ENCODE data around the gene PCNT.

The PCNT gene

GRCh38 chr21:46420241-46421190 is 96.6 kb downstream of the PCNT start:
- Histone ChIP-seq H3K27me3 (ENCODE audit: control insufficient read depth, insufficient read depth, low read length) (no peaks in the 10 kb centered on the region), H3K9ac (ENCODE audit: low read length) (no peak overlapping the region), H3K9me3 (ENCODE audit: control insufficient read depth, low read depth, low read length) (no peaks in the 10 kb centered on the region), H3K36me3 (ENCODE audit: control insufficient read depth, low read depth, low read length) (peaks cover 24% of the 10 kb centered on the region), H3K4me3 (ENCODE audit: low read length) (no peak overlapping the region), H3K4me1 (ENCODE audit: control insufficient read depth, low read depth, low read length) (peaks cover 3% of the 10 kb centered on the region), H3K27ac (ENCODE audit: low read length) (no peak overlapping the region)

GRCh38 chr21:46421191-46421750 is 97.3 kb downstream of the PCNT start:
- no peaks in the 10 kb centered on the region for H3K9me3 ChIP-seq (ENCODE audit: control insufficient read depth, low read depth, low read length)
- no peaks in the 10 kb centered on the region for H3K27me3 ChIP-seq (ENCODE audit: control insufficient read depth, insufficient read depth, low read length)
- H3K36me3 ChIP-seq (ENCODE audit: control insufficient read depth, low read depth, low read length), result peaks cover 17% of the 10 kb centered on the region
- no peak overlapping the region for H3K9ac ChIP-seq (ENCODE audit: low read length)
- no peak overlapping the region for H3K4me3 ChIP-seq (ENCODE audit: low read length)
- no peak overlapping the region for H3K27ac ChIP-seq (ENCODE audit: low read length)
- peaks cover 3% of the 10 kb centered on the region for H3K4me1 ChIP-seq (ENCODE audit: control insufficient read depth, low read depth, low read length)

GRCh38 chr21:46421756-46422555 is 98.0 kb downstream of the PCNT start:
- H3K4me1 ChIP-seq (ENCODE audit: control insufficient read depth, low read depth, low read length), result peaks cover 3% of the 10 kb centered on the region
- H3K27me3 ChIP-seq (ENCODE audit: control insufficient read depth, insufficient read depth, low read length), result no peaks in the 10 kb centered on the region
- no peak overlapping the region for H3K9ac ChIP-seq (ENCODE audit: low read length)
- H3K9me3 ChIP-seq (ENCODE audit: control insufficient read depth, low read depth, low read length), result no peaks in the 10 kb centered on the region
- no peak overlapping the region for H3K4me3 ChIP-seq (ENCODE audit: low read length)
- no peak overlapping the region for H3K27ac ChIP-seq (ENCODE audit: low read length)
- peaks cover 12% of the 10 kb centered on the region for H3K36me3 ChIP-seq (ENCODE audit: control insufficient read depth, low read depth, low read length)

GRCh38 chr21:46422636-46423241 is 98.8 kb downstream of the PCNT start:
- H3K4me3 ChIP-seq (ENCODE audit: low read length), result no peak overlapping the region
- H3K9ac ChIP-seq (ENCODE audit: low read length), result no peak overlapping the region
- peaks cover 18% of the 10 kb centered on the region for H3K36me3 ChIP-seq (ENCODE audit: control insufficient read depth, low read depth, low read length)
- no peak overlapping the region for H3K27ac ChIP-seq (ENCODE audit: low read length)
- H3K9me3 ChIP-seq (ENCODE audit: control insufficient read depth, low read depth, low read length), result no peaks in the 10 kb centered on the region
- H3K4me1 ChIP-seq (ENCODE audit: control insufficient read depth, low read depth, low read length), result peaks cover 3% of the 10 kb centered on the region
- H3K27me3 ChIP-seq (ENCODE audit: control insufficient read depth, insufficient read depth, low read length), result no peaks in the 10 kb centered on the region

GRCh38 chr21:46423546-46424038 is 99.6 kb downstream of the PCNT start:
- H3K27ac ChIP-seq (ENCODE audit: low read length), result no peak overlapping the region

GRCh38 chr21:46424039-46424591 is 100.2 kb downstream of the PCNT start:
- no peaks in the 10 kb centered on the region for H3K9me3 ChIP-seq (ENCODE audit: control insufficient read depth, low read depth, low read length)
- H3K36me3 ChIP-seq (ENCODE audit: control insufficient read depth, low read depth, low read length), result peaks cover 20% of the 10 kb centered on the region
- no peak overlapping the region for H3K27ac ChIP-seq (ENCODE audit: low read length)
- no peak overlapping the region for H3K4me3 ChIP-seq (ENCODE audit: low read length)
- H3K4me1 ChIP-seq (ENCODE audit: control insufficient read depth, low read depth, low read length), result peaks cover 3% of the 10 kb centered on the region
- no peak overlapping the region for H3K9ac ChIP-seq (ENCODE audit: low read length)
- no peaks in the 10 kb centered on the region for H3K27me3 ChIP-seq (ENCODE audit: control insufficient read depth, insufficient read depth, low read length)

More at GRCh38 chr21:46423546-46424038, 99.6 kb downstream of the PCNT start:
- H3K9me3 ChIP-seq (ENCODE audit: control insufficient read depth, low read depth, low read length), result no peaks in the 10 kb centered on the region
- no peak overlapping the region for H3K9ac ChIP-seq (ENCODE audit: low read length)
- H3K36me3 ChIP-seq (ENCODE audit: control insufficient read depth, low read depth, low read length), result peaks cover 17% of the 10 kb centered on the region
- no peak overlapping the region for H3K4me3 ChIP-seq (ENCODE audit: low read length)
- no peaks in the 10 kb centered on the region for H3K27me3 ChIP-seq (ENCODE audit: control insufficient read depth, insufficient read depth, low read length)
- peaks cover 3% of the 10 kb centered on the region for H3K4me1 ChIP-seq (ENCODE audit: control insufficient read depth, low read depth, low read length)

- Histone ChIP-seq H3K9ac (ENCODE audit: low read length) (no peak overlapping the region), H3K27me3 (ENCODE audit: control insufficient read depth, insufficient read depth, low read length) (no peaks in the 10 kb centered on the region), H3K27ac (ENCODE audit: low read length) (no peak overlapping the region), H3K9me3 (ENCODE audit: control insufficient read depth, low read depth, low read length) (no peaks in the 10 kb centered on the region), H3K4me1 (ENCODE audit: control insufficient read depth, low read depth, low read length) (peaks cover 3% of the 10 kb centered on the region), H3K4me3 (ENCODE audit: low read length) (no peak overlapping the region), H3K36me3 (ENCODE audit: control insufficient read depth, low read depth, low read length) (peaks cover 20% of the 10 kb centered on the region)
Observed at GRCh38 chr21:46424621-46425020, 100.7 kb downstream of the PCNT start.

- Histone ChIP-seq H3K27me3 (ENCODE audit: control insufficient read depth, insufficient read depth, low read length) (no peaks in the 10 kb centered on the region), H3K4me3 (ENCODE audit: low read length) (no peak overlapping the region), H3K27ac (ENCODE audit: low read length) (no peak overlapping the region), H3K9ac (ENCODE audit: low read length) (no peak overlapping the region), H3K4me1 (ENCODE audit: control insufficient read depth, low read depth, low read length) (peaks cover 3% of the 10 kb centered on the region), H3K9me3 (ENCODE audit: control insufficient read depth, low read depth, low read length) (no peaks in the 10 kb centered on the region), H3K36me3 (ENCODE audit: control insufficient read depth, low read depth, low read length) (peaks cover 23% of the 10 kb centered on the region)
Observed at GRCh38 chr21:46425041-46425440, 101.1 kb downstream of the PCNT start.

GRCh38 chr21:46425571-46425970 is 101.6 kb downstream of the PCNT start:
- Histone ChIP-seq H3K27me3 (ENCODE audit: control insufficient read depth, insufficient read depth, low read length) (no peaks in the 10 kb centered on the region), H3K9me3 (ENCODE audit: control insufficient read depth, low read depth, low read length) (no peaks in the 10 kb centered on the region), H3K4me3 (ENCODE audit: low read length) (no peak overlapping the region), H3K4me1 (ENCODE audit: control insufficient read depth, low read depth, low read length) (peaks cover 3% of the 10 kb centered on the region), H3K36me3 (ENCODE audit: control insufficient read depth, low read depth, low read length) (peaks cover 28% of the 10 kb centered on the region), H3K9ac (ENCODE audit: low read length) (no peak overlapping the region), H3K27ac (ENCODE audit: low read length) (no peak overlapping the region)

- Histone ChIP-seq H3K4me1 (ENCODE audit: control insufficient read depth, low read depth, low read length) (peaks cover 3% of the 10 kb centered on the region), H3K27ac (ENCODE audit: low read length) (no peak overlapping the region), H3K4me3 (ENCODE audit: low read length) (no peak overlapping the region), H3K9ac (ENCODE audit: low read length) (no peak overlapping the region), H3K9me3 (ENCODE audit: control insufficient read depth, low read depth, low read length) (no peaks in the 10 kb centered on the region), H3K27me3 (ENCODE audit: control insufficient read depth, insufficient read depth, low read length) (no peaks in the 10 kb centered on the region), H3K36me3 (ENCODE audit: control insufficient read depth, low read depth, low read length) (peaks cover 31% of the 10 kb centered on the region)
Observed at GRCh38 chr21:46426313-46427046, 102.5 kb downstream of the PCNT start.

Measured in iPS-18a (cell line).